Frontal cortex (tissue), 4 donors: Measurements from ENCODE around the gene TOMM20. TPM values are rescaled to one million over a fixed set of nuclear protein-coding genes. Genes with fewer than 3 reads are reported as not detected.
"Not testable (repeated sequence)": the region's sequence is repeated elsewhere in the genome, so short reads cannot be mapped to it uniquely, and the experiment has no call there.

Experiments
- DNase-seq, 2 donors: peaks; one replicate each; pipeline ENCODE4 v3.0.0; 2012; ENCODE audit warnings: low spot score in 2 of 2
- FAIRE-seq: peaks from 2 replicates; lab custom pipeline; 2012; peaks lifted over from hg19 to GRCh38; lab: Jason Lieb, UNC
- total RNA-seq: library from RNA; depleted of rRNA; stranded (reverse); fragments of >200 nt; gene quantifications from one replicate; pipeline ENCODE4 v1.2.3, GENCODE V29; 2014
- donor health status: control.
- donor health status: control.
- donor health status: control.

TOMM20 gene
- total RNA-seq, 1 donor from 2014 or later, result 205 TPM

- FAIRE-seq (no peak), DNase-seq (no peak)
These were observed 23.3 kb downstream of the TOMM20 start for GRCh38 chr1:235105051-235106043.

- DNase-seq, result no peak
These were observed 25.6 kb downstream of the TOMM20 start for GRCh38 chr1:235102993-235103411.

GRCh38 chr1:235102259-235102582 is 26.4 kb downstream of the TOMM20 start:
- FAIRE-seq (no peak), DNase-seq (no peak)

More at GRCh38 chr1:235102993-235103411, 25.6 kb downstream of the TOMM20 start:
- FAIRE-seq, result no peak

GRCh38 chr1:235101558-235102258 is 26.9 kb downstream of the TOMM20 start:
- DNase-seq, result no peak
- FAIRE-seq, result no peak

- no peak for FAIRE-seq
- DNase-seq, result no peak
These were observed 28.4 kb downstream of the TOMM20 start for GRCh38 chr1:235100194-235100772.

- FAIRE-seq, result no peak
- no peak for DNase-seq
These were observed 29.6 kb downstream of the TOMM20 start for GRCh38 chr1:235098991-235099390.

- FAIRE-seq (no peak), DNase-seq (no peak)
These were observed 30.1 kb downstream of the TOMM20 start for GRCh38 chr1:235098547-235098946.

GRCh38 chr1:235097501-235097900 is 31.1 kb downstream of the TOMM20 start:
- FAIRE-seq, DNase-seq: not testable (repeated sequence)

GRCh38 chr1:235095938-235096562 is 32.6 kb downstream of the TOMM20 start:
- no peak for FAIRE-seq
- no peak for DNase-seq

GRCh38 chr1:235093696-235094592 is 34.7 kb downstream of the TOMM20 start:
- no peak for FAIRE-seq

GRCh38 chr1:235093013-235093695 is 35.5 kb downstream of the TOMM20 start:
- DNase-seq (peak in 1 of 2 donors; percentile 60), FAIRE-seq (no peak)

More at GRCh38 chr1:235093696-235094592, 34.7 kb downstream of the TOMM20 start:
- DNase-seq, result peak; percentile 44 to 69

- not testable (repeated sequence) for DNase-seq
These were observed 36.2 kb downstream of the TOMM20 start for GRCh38 chr1:235092415-235092814.

GRCh38 chr1:235092045-235092406 is 36.6 kb downstream of the TOMM20 start:
- DNase-seq, FAIRE-seq: not testable (repeated sequence)

More at GRCh38 chr1:235092415-235092814, 36.2 kb downstream of the TOMM20 start:
- not testable (repeated sequence) for FAIRE-seq

GRCh38 chr1:235091319-235092044 is 37.2 kb downstream of the TOMM20 start:
- not testable (repeated sequence) for DNase-seq, FAIRE-seq

GRCh38 chr1:235090406-235091069 is 38.1 kb downstream of the TOMM20 start:
- FAIRE-seq, result no peak
- no peak for DNase-seq

GRCh38 chr1:235088907-235089306 is 39.7 kb downstream of the TOMM20 start:
- DNase-seq (no peak), FAIRE-seq (no peak)

GRCh38 chr1:235088430-235088829 is 40.2 kb downstream of the TOMM20 start:
- no peak for DNase-seq
- FAIRE-seq, result no peak
